ENCODE measurements around the gene FNBP1. TPM values are rescaled to one million over a fixed set of nuclear protein-coding genes. Genes with fewer than 3 reads are reported as not detected.
A peak's percentile ranks its signal among the peaks of the same experiment; 100 is the strongest.
"Not testable (repeated sequence)": the region's sequence is repeated elsewhere in the genome, so short reads cannot be mapped to it uniquely, and the experiment has no call there.

FNBP1 gene
- total and polyA plus RNA-seq, 2 experiments from 2014 or later = 26.6 to 28.8 TPM

DNA sequence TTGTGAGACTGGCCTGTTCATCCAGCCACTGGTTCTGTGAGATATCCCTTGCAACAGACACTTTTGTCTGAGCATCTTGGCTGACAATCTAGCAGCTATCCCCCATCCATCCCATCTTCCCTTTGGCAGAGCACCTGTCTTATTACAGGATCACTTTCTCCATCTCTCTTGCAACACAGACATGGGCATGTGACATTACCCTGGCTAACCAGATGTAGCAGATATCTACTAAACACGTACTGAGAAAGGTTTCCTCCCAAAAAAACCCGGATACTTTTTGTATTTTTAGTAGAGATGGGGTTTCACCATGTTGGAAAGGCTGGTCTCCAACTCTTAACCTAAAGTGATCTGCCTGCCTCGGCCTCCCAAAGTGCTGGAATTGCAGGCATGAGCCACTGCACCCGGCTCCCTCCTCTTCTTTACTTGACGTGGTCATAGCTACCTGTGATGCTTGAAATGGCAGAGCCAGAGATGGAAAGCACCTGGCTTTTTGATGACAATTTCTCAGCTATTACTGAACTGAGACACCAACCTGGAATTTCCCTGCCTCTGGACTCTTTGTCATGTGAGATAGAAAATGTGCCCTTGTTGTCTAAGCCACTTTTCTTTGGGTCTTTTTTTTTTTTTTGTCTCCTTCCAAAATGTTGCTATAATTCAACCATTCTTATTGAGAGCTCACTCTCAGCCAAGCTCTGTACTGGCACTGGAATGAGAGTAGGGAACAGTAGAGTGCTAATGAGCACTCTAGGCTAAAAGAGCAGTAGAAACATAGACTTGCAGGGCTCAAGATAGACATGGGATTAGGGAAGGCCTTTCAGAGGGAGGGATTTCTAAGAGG, 32.6 kb downstream of the FNBP1 start:
- Mint-ChIP-seq H3K9me3 (no peaks in the 10 kb centered on the region), H3K27me3 (ENCODE audit: insufficient read depth, low read depth, poor library complexity) (peaks cover 2% of the 10 kb centered on the region), H3K36me3 (ENCODE audit: low read depth) (peaks cover 3% of the 10 kb centered on the region; the same call in 1 of the 3 replicates), H3K27ac (no peak overlapping the region), H3K4me3 (no peak overlapping the region), H3K4me1 (no peaks in the 10 kb centered on the region; the same call in 2 of the 3 replicates)
- H2AFZ ChIP-seq = no peak overlapping the region
- H3K4me3 ChIP-seq = no peak overlapping the region
- H3F3A ChIP-seq (replicated peaks; ENCODE audit: low read depth) = no peaks in the 10 kb centered on the region
- no peaks in the 10 kb centered on the region for H3K27me3 ChIP-seq (ENCODE audit: insufficient read depth)
- ATAC-seq (no peak), DNase-seq (ENCODE audit: low spot score) (no peak)
- peaks cover 2% of the 10 kb centered on the region; the same call in 1 of the 2 replicates for H4K20me1 ChIP-seq (replicated peaks; ENCODE audit: insufficient read depth)
- H3K36me3 ChIP-seq (ENCODE audit: insufficient read depth) = no peaks in the 10 kb centered on the region
- no peaks in the 10 kb centered on the region for H3K4me1 ChIP-seq (ENCODE audit: insufficient read depth)
- H3K9me2 ChIP-seq (ENCODE audit: insufficient read depth) = no peaks in the 10 kb centered on the region
- peak overlapping the region; percentile 40; the same call in 1 of the 2 replicates for H3K27ac ChIP-seq (ENCODE audit: low read depth)
- no peak overlapping the region for H3K4me2 ChIP-seq
- TF ChIP-seq EZH2phosphoT487 (IDR thresholded peaks at IDR 0.05; ENCODE audit: unreplicated experiment) (no peak), ZNF114 (CRISPR knock-in tag; IDR thresholded peaks at IDR 0.05) (no peak), POLR2AphosphoS5 (IDR thresholded peaks at IDR 0.05; ENCODE audit: low read depth) (no peak), REST (IDR thresholded peaks at IDR 0.05; ENCODE audit: unreplicated experiment) (no peak), EZH2 (IDR thresholded peaks at IDR 0.05; ENCODE audit: low read depth, unreplicated experiment) (no peak), CTCF (conservative IDR thresholded peaks at IDR 0.05; ENCODE audit: low read depth in 2 of 2) (no peak)
- TF ChIP-seq, protein P1, sequence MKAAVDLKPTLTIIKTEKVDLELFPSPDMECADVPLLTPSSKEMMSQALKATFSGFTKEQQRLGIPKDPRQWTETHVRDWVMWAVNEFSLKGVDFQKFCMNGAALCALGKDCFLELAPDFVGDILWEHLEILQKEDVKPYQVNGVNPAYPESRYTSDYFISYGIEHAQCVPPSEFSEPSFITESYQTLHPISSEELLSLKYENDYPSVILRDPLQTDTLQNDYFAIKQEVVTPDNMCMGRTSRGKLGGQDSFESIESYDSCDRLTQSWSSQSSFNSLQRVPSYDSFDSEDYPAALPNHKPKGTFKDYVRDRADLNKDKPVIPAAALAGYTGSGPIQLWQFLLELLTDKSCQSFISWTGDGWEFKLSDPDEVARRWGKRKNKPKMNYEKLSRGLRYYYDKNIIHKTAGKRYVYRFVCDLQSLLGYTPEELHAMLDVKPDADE (IDR thresholded peaks at IDR 0.05) = no peak
- peaks cover 8% of the 10 kb centered on the region for H3K79me2 ChIP-seq (replicated peaks; ENCODE audit: insufficient read depth)

- H2AFZ ChIP-seq; H3K27me3 ChIP-seq (ENCODE audit: insufficient read depth); H3K27me3 Mint-ChIP-seq (ENCODE audit: insufficient read depth, low read depth, poor library complexity); H3K4me3 ChIP-seq; H3K27ac Mint-ChIP-seq; H3F3A ChIP-seq (replicated peaks; ENCODE audit: low read depth); H3K9me3 Mint-ChIP-seq; H3K36me3 Mint-ChIP-seq (ENCODE audit: low read depth); H3K27ac ChIP-seq (ENCODE audit: low read depth); H4K20me1 ChIP-seq (replicated peaks; ENCODE audit: insufficient read depth); DNase-seq (ENCODE audit: low spot score); H3K4me1 Mint-ChIP-seq; H3K79me2 ChIP-seq (replicated peaks; ENCODE audit: insufficient read depth); H3K36me3 ChIP-seq (ENCODE audit: insufficient read depth); H3K4me3 Mint-ChIP-seq; ATAC-seq; H3K4me2 ChIP-seq; H3K4me1 ChIP-seq (ENCODE audit: insufficient read depth); H3K9me2 ChIP-seq (ENCODE audit: insufficient read depth): not testable (repeated sequence)
These were observed 33.4 kb downstream of the FNBP1 start for GRCh38 chr9:130009546-130009945.
